ENCODE measurements around the gene NCDN.

GRCh38 chr1:35571263-35571662 lies 13.7 kb downstream of the NCDN start:
- TF ChIP-seq CTCF (IDR thresholded peaks at IDR 0.05) = no peak
- no peak for TF ChIP-seq POLR2AphosphoS5 (IDR thresholded peaks at IDR 0.05)
